Measurements from ENCODE around the gene GPC5. TPM values are rescaled to one million over a fixed set of nuclear protein-coding genes. Genes with fewer than 3 reads are reported as not detected.

The GPC5 gene
- total RNA-seq, 2 donors from 2014 or later = 0.22 to 0.51 TPM

DNA sequence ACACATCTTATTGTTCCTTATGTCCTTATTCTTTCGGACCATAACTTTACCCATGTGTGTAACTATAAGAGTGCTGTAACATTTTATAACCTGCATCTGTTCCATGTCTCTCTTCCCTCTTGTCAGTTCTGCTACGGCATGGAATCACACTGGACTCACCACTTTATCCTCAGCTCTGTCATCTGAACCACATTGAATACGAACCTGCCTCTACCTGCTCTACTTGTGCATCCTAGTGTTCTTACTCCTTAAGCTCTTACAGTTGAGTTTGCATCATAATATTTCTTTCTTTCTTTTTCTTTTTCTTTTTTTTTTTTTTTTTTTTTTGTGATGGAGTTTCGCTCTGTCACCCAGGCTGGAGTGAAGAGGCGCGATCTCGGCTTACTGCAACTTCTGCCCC is 180.9 kb downstream of the GPC5 start:
- Mint-ChIP-seq H3K36me3 (ENCODE audit: low read depth) (no peaks in the 10 kb centered on the region), H3K27ac (no peak overlapping the region), H3K9me3 (no peaks in the 10 kb centered on the region), H3K4me3 (no peak overlapping the region), H3K27me3 (ENCODE audit: insufficient read depth) (no peaks in the 10 kb centered on the region), H3K4me1 (no peaks in the 10 kb centered on the region)
- Histone ChIP-seq H3K4me3 (ENCODE audit: low read length) (no peak overlapping the region), H3K36me3 (ENCODE audit: control insufficient read depth, insufficient read depth, low read length) (no peaks in the 10 kb centered on the region), H3K9ac (ENCODE audit: extremely low read depth, low read length, poor library complexity, severe bottlenecking) (no peak overlapping the region), H3K27me3 (ENCODE audit: control insufficient read depth, insufficient read depth, low read length, poor library complexity, severe bottlenecking) (no peaks in the 10 kb centered on the region), H3K27ac (ENCODE audit: low read depth, low read length) (no peak overlapping the region), H3K4me1 (ENCODE audit: control insufficient read depth, insufficient read depth, low read length) (no peaks in the 10 kb centered on the region), H3K9me3 (ENCODE audit: control insufficient read depth, low read length) (no peaks in the 10 kb centered on the region)
- 95 to 97% methylated on average over 5 to 7 of the region's 7 CpGs for WGBS, 2 experiments (ENCODE audit: insufficient coverage in 1 of 2, insufficient read length in 1 of 2)
- TF ChIP-seq, protein P1, sequence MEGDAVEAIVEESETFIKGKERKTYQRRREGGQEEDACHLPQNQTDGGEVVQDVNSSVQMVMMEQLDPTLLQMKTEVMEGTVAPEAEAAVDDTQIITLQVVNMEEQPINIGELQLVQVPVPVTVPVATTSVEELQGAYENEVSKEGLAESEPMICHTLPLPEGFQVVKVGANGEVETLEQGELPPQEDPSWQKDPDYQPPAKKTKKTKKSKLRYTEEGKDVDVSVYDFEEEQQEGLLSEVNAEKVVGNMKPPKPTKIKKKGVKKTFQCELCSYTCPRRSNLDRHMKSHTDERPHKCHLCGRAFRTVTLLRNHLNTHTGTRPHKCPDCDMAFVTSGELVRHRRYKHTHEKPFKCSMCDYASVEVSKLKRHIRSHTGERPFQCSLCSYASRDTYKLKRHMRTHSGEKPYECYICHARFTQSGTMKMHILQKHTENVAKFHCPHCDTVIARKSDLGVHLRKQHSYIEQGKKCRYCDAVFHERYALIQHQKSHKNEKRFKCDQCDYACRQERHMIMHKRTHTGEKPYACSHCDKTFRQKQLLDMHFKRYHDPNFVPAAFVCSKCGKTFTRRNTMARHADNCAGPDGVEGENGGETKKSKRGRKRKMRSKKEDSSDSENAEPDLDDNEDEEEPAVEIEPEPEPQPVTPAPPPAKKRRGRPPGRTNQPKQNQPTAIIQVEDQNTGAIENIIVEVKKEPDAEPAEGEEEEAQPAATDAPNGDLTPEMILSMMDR (conservative IDR thresholded peaks at IDR 0.05) = no peak
- DNase-seq = no peak

DNA sequence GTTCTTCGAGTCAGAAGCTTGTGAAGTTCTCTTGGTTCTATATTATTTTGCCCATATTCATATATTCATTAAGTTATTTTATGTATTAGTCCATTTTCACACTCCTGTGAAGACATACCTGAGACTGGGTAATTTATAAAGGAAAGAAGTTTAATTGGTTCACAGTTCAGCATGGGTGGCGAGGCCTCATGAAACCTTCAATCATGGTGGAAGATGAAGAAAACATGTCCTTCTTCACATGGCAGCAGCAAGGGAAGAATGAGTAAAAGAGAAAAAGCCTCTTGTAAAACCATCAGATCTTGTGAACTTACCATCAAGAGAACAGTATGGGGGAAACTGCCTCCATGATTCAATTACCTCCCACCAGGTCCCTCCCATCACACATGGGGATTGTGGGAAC is 182.3 kb downstream of the GPC5 start:
- Histone ChIP-seq H3K27me3 (ENCODE audit: control insufficient read depth, insufficient read depth, low read length, poor library complexity, severe bottlenecking) (no peaks in the 10 kb centered on the region), H3K36me3 (ENCODE audit: control insufficient read depth, insufficient read depth, low read length) (no peaks in the 10 kb centered on the region), H3K9me3 (ENCODE audit: control insufficient read depth, low read length) (no peaks in the 10 kb centered on the region), H3K4me1 (ENCODE audit: control insufficient read depth, insufficient read depth, low read length) (no peaks in the 10 kb centered on the region), H3K9ac (ENCODE audit: extremely low read depth, low read length, poor library complexity, severe bottlenecking) (no peak overlapping the region), H3K4me3 (ENCODE audit: low read length) (no peak overlapping the region), H3K27ac (ENCODE audit: low read depth, low read length) (no peak overlapping the region)
- Mint-ChIP-seq H3K27ac (no peak overlapping the region), H3K36me3 (ENCODE audit: low read depth) (no peaks in the 10 kb centered on the region), H3K9me3 (no peaks in the 10 kb centered on the region), H3K27me3 (ENCODE audit: insufficient read depth) (no peaks in the 10 kb centered on the region), H3K4me3 (no peak overlapping the region), H3K4me1 (no peaks in the 10 kb centered on the region)
- TF ChIP-seq, protein P1 (conservative IDR thresholded peaks at IDR 0.05) = no peak
- WGBS, 2 experiments (ENCODE audit: insufficient coverage in 1 of 2, insufficient read length in 1 of 2) = 80 to 89% methylated on average over 1 to 2 of the region's 2 CpGs
- no peak for DNase-seq

- Mint-ChIP-seq H3K27me3 (ENCODE audit: insufficient read depth) (no peaks in the 10 kb centered on the region), H3K4me1 (peaks cover 8% of the 10 kb centered on the region), H3K4me3 (no peak overlapping the region), H3K9me3 (no peaks in the 10 kb centered on the region), H3K36me3 (ENCODE audit: low read depth) (no peaks in the 10 kb centered on the region), H3K27ac (no peak overlapping the region)
- H3K27me3 ChIP-seq (ENCODE audit: control insufficient read depth, insufficient read depth, low read length, poor library complexity, severe bottlenecking) = no peaks in the 10 kb centered on the region
- TF ChIP-seq, protein P1 (conservative IDR thresholded peaks at IDR 0.05) = no peak
- no peak for DNase-seq
- H3K4me3 ChIP-seq (ENCODE audit: low read length) = no peak overlapping the region
- no peak overlapping the region for H3K27ac ChIP-seq (ENCODE audit: low read depth, low read length)
- peaks cover 9% of the 10 kb centered on the region for H3K4me1 ChIP-seq (ENCODE audit: control insufficient read depth, insufficient read depth, low read length)
- 83 to 100% methylated on average over 1 of the region's 1 CpG for WGBS, 2 experiments (ENCODE audit: insufficient coverage in 1 of 2, insufficient read length in 1 of 2)
- H3K9ac ChIP-seq (ENCODE audit: extremely low read depth, low read length, poor library complexity, severe bottlenecking) = no peak overlapping the region
- no peaks in the 10 kb centered on the region for H3K9me3 ChIP-seq (ENCODE audit: control insufficient read depth, low read length)
- H3K36me3 ChIP-seq (ENCODE audit: control insufficient read depth, insufficient read depth, low read length) = no peaks in the 10 kb centered on the region
These were observed 188.2 kb downstream of the GPC5 start for GRCh38 chr13:91586609-91587008.
